ENCODE measurements around the gene CDC42.

Gene CDC42

DNA sequence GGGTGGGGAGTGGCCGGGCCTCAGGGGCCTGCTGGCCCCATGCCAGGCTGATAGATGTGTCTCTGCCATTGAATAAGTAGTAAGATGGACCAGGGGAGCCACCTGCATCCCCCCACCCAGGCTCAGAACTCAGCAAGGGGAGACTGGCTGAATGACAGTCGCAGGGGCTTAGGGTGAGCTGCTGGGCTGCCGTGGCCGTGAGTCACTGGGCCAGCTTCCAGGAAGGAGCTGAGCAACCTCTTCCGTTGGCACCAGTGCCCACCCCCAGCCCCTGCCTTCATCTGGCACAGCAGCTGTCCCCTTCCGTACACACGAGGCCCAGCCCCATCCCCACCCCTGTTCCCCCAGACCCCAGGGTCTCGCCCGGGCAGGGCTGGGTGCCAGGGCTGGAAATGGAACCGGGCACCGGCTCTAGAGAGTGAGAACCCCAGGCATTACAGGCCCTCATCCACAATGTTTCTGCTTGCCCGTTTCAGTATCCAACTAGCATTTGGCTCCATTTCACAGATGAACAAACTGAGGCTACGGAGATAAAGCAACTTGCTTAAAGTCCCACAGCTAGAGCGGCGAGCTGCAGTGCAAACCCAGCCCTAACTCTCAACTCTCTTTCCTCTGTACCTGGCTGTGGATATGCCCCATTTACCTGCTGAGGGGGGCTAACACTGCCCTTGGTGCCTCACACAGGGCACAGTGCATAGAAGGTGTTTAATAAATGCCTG lies 80.2 kb downstream of the CDC42 start:
- no peak for DNase-seq

DNA sequence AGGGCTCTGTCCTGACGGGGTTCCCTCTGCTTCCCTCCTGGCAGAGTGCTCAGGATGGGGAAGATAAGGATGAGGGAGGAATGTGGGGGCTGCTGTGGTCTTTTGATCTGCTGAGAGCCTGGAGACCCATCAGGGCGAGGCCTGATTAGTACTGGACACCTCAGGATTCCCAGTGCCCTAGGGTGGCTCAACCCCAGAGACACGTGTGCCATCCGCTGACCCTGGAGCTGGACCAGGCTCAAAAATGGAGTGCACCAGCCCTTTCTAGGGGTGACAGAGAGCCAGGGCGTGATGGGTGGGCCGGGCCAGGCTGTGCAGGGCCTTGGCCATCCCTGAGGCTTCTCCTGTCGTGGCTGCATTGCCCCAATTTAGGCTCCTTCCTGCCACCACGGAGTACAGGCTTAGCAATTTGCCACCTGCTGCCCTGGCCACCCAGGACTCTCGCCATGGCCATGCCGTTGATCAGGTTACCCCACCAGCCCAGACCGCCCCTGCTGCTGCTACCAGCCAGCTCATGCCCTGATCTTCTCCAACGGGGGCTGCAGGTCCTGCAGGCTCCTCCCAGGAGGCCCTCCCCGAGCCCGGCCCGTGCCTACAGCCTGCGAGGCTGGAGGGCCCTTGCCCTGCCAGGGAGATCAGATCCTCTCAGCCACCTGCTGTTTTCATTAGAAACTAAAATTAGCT lies 80.9 kb downstream of the CDC42 start:
- DNase-seq = no peak

DNA sequence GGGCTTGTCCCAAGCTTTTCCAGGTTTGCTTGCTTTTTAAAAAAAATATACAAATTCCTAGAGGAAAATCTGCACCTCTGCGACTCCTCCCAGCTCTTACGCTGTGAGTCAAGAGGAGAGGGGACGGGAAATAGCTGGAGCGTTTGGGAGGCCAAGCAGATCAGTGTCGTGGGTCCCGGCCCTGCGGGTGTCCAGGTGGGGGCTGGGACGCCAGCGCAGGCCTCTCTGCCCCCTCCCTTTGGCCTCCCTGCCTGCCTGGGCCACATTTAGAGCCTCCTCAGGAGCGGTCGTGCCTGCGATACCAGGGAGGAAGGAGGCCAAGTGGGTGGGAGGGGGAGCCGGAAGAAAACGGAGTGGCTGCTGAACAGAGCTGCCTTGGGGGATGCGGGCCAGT lies 81.4 kb downstream of the CDC42 start:
- DNase-seq = no peak

DNA sequence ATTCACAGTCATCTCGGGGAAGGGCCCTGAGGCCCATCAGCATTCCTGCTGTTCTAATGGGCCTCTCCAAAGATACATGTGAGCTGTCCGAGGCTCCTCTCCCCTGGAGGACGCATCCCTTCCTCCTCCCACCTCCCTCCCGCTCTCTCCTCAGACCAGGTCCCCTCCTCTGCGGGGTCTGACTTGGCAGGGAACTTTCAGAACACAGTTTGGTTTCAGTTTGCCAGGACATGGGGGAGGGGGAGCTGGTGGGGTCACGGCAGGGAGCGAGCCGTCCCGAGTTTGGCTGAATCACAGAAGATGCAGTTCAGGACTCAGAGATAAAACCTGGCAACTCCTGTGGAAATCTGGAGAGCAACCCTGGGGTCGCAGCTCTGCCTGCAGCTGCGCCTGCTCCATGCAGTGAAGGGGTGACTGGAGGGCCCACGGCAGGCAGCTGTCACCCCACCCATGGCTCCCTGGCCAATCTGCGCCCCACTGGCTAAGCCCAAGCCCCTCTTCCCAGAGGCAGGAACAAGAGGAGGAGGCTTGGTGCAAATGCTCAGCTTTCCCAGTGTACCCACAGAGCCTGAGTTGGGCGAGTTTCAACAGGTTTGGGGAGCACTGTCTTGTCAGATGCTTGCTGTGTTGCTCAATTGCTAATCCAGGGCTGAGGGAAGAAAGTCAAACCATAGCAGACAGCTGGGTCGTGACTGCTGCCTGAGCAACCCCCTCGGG lies 84.7 kb downstream of the CDC42 start:
- DNase-seq = no peak

GRCh38 chr1:22139066-22139594 lies 86.6 kb downstream of the CDC42 start:
- no peak for DNase-seq

DNA sequence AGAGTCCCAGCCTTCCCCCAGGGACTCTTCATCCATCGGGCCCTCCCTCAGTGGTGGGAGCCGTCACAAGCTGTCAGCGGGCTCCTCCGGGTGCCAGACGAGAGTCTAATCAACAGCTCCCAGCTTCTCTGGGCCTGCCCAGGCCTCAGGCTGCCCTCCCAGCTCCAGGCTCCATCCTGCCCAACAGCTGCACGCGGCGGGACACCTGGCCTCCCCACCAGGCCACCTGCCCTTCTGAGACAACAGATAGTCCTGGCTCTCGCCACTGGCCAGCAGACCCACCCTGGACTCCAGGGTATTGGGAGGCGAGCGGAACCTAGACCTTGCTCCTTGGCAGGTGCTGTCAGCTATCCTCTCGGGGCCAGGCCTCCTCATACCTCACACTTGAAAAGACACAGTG lies 87.3 kb downstream of the CDC42 start:
- DNase-seq = no peak
